ENCODE data around the gene PROCA1. TPM values are rescaled to one million over a fixed set of nuclear protein-coding genes. Genes with fewer than 3 reads are reported as not detected.

The PROCA1 gene
- polyA plus RNA-seq, 1 donor (not counting 4 experiments of a cell fraction or from before 2014, with no cell fraction given) = 0.39 TPM

DNA sequence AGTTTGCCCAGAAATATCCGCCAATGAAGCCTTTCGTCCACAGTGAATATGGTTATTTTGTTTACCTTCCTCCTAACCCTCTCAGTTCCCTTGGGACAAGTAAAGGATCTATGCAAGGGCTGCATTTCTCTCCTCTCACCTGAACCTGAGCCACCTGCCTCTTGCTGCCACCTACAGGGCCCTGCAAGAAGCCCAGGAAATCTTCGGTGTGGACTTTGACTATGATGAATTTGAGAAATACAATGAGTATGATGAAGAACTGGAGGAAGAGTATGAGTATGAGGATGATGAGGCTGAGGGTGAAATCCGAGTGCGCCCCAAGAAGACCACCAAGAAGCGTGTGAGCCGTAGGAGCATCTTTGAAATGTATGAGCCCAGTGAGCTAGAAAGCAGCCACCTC, 35.7 kb downstream of the PROCA1 start:
- Histone ChIP-seq H3K4me2 (ENCODE audit: control insufficient read depth, extremely low read depth, insufficient read depth, low read depth, low read length) (no peak overlapping the region), H3K27me3 (ENCODE audit: control insufficient read depth, extremely low read depth, insufficient read depth, low read length) (no peaks in the 10 kb centered on the region), H4K20me1 (ENCODE audit: control insufficient read depth, extremely low read depth, insufficient read depth, low read length) (no peaks in the 10 kb centered on the region), H3K36me3 (ENCODE audit: control insufficient read depth in 2 of 2, extremely low read depth in 1 of 2, insufficient read depth in 2 of 2, low read length in 2 of 2) (peaks cover 47 to 52% of the 10 kb centered on the region in 2 experiments), H3K9me3 (ENCODE audit: control insufficient read depth, low read depth, low read length) (no peaks in the 10 kb centered on the region), H2AFZ (ENCODE audit: control insufficient read depth, low read length) (no peak overlapping the region), H3K27ac (ENCODE audit: control insufficient read depth, insufficient read depth, low read length) (no peak overlapping the region), H3K79me2 (ENCODE audit: control insufficient read depth, insufficient read depth, low read length) (no peaks in the 10 kb centered on the region), H3K9me1 (ENCODE audit: control insufficient read depth, extremely low read depth, insufficient read depth, low read length) (no peaks in the 10 kb centered on the region), H3K4me1 (ENCODE audit: control insufficient read depth, extremely low read depth, insufficient read depth, low read length) (no peaks in the 10 kb centered on the region), H3K4me3 (ENCODE audit: control insufficient read depth in 2 of 3, extremely low read depth in 1 of 3, insufficient read depth in 2 of 3, low read depth in 1 of 3, low read length in 3 of 3) (no peak overlapping the region), H3K9ac (ENCODE audit: control insufficient read depth, extremely low read depth, insufficient read depth, low read length) (no peak overlapping the region)
- FAIRE-seq (no peak), DNase-seq (ENCODE audit: low read depth, low spot score) (no peak)
- TF ChIP-seq, protein P1, sequence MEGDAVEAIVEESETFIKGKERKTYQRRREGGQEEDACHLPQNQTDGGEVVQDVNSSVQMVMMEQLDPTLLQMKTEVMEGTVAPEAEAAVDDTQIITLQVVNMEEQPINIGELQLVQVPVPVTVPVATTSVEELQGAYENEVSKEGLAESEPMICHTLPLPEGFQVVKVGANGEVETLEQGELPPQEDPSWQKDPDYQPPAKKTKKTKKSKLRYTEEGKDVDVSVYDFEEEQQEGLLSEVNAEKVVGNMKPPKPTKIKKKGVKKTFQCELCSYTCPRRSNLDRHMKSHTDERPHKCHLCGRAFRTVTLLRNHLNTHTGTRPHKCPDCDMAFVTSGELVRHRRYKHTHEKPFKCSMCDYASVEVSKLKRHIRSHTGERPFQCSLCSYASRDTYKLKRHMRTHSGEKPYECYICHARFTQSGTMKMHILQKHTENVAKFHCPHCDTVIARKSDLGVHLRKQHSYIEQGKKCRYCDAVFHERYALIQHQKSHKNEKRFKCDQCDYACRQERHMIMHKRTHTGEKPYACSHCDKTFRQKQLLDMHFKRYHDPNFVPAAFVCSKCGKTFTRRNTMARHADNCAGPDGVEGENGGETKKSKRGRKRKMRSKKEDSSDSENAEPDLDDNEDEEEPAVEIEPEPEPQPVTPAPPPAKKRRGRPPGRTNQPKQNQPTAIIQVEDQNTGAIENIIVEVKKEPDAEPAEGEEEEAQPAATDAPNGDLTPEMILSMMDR (optimal IDR thresholded peaks at IDR 0.05 in 1 of 3, IDR thresholded peaks at IDR 0.05 in 1 of 3, conservative IDR thresholded peaks at IDR 0.05 in 1 of 3; ENCODE audit: extremely low read depth in 1 of 3, insufficient read depth in 2 of 3, low read length in 3 of 3) = peak; percentile 46 to 66 (median 51)
- no peak for TF ChIP-seq EZH2 (IDR thresholded peaks at IDR 0.05; ENCODE audit: low read length)
- dilution Hi-C loops (cut with MboI; ENCODE audit: extremely low pct_ligation_motif_present, low sequenced_read_pairs) = no loop called here

DNA sequence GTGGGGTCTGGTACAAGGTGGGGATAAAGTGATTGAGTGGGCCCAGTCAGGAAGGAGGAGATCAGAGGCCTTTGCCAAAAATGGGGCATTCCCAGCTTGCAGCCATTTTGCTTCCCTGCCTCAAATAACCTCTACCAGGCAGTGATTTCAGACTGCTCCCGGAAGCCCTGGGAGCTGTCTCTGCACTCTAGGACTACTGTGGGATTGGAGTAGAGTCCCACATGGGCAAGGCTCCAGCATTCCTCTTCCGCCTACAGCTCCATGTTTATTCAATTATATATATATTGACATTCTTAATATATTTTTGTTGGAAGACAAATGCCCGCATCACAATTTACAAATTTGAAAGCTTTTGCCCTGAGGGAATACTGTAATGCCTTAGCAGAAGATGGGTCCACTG, 36.2 kb downstream of the PROCA1 start:
- FAIRE-seq = no peak
- dilution Hi-C loops (cut with MboI; ENCODE audit: extremely low pct_ligation_motif_present, low sequenced_read_pairs) = no loop called here

More for the DNA sequence above, 36.2 kb downstream of the PROCA1 start:
- no peaks in the 10 kb centered on the region for H3K4me1 ChIP-seq (ENCODE audit: control insufficient read depth, extremely low read depth, insufficient read depth, low read length)
- no peak overlapping the region for H3K4me3 ChIP-seq (ENCODE audit: control insufficient read depth in 2 of 3, extremely low read depth in 1 of 3, insufficient read depth in 2 of 3, low read depth in 1 of 3, low read length in 3 of 3)
- no peak for DNase-seq (ENCODE audit: low read depth, low spot score)
- H3K9me1 ChIP-seq (ENCODE audit: control insufficient read depth, extremely low read depth, insufficient read depth, low read length) = no peaks in the 10 kb centered on the region
- H3K27me3 ChIP-seq (ENCODE audit: control insufficient read depth, extremely low read depth, insufficient read depth, low read length) = no peaks in the 10 kb centered on the region
- no peak overlapping the region for H3K4me2 ChIP-seq (ENCODE audit: control insufficient read depth, extremely low read depth, insufficient read depth, low read depth, low read length)
- H3K36me3 ChIP-seq (ENCODE audit: control insufficient read depth in 2 of 2, extremely low read depth in 1 of 2, insufficient read depth in 2 of 2, low read length in 2 of 2) = peaks cover 48 to 52% of the 10 kb centered on the region in 2 experiments
- H2AFZ ChIP-seq (ENCODE audit: control insufficient read depth, low read length) = no peak overlapping the region
- no peaks in the 10 kb centered on the region for H4K20me1 ChIP-seq (ENCODE audit: control insufficient read depth, extremely low read depth, insufficient read depth, low read length)
- H3K9ac ChIP-seq (ENCODE audit: control insufficient read depth, extremely low read depth, insufficient read depth, low read length) = no peak overlapping the region
- no peaks in the 10 kb centered on the region for H3K9me3 ChIP-seq (ENCODE audit: control insufficient read depth, low read depth, low read length)
- no peaks in the 10 kb centered on the region for H3K79me2 ChIP-seq (ENCODE audit: control insufficient read depth, insufficient read depth, low read length)
- no peak overlapping the region for H3K27ac ChIP-seq (ENCODE audit: control insufficient read depth, insufficient read depth, low read length)
- TF ChIP-seq, protein P1 (optimal IDR thresholded peaks at IDR 0.05 in 1 of 3, IDR thresholded peaks at IDR 0.05 in 1 of 3, conservative IDR thresholded peaks at IDR 0.05 in 1 of 3; ENCODE audit: extremely low read depth in 1 of 3, insufficient read depth in 2 of 3, low read length in 3 of 3) = no peak
- no peak for TF ChIP-seq EZH2 (IDR thresholded peaks at IDR 0.05; ENCODE audit: low read length)

Measured in keratinocyte (primary cell).